SJCRH30 (cell line): ENCODE measurements around the gene USH2A. TPM values are rescaled to one million over a fixed set of nuclear protein-coding genes. Genes with fewer than 3 reads are reported as not detected.

Experiments used
- DNase-seq, 2 experiments: peaks; one replicate each; pipeline ENCODE4 v3.0.0-alpha.2; 2015 to 2020
- H3K27ac ChIP-seq: fragments of 250-450 bp; sonication (Bioruptor Pico); 2 replicates; pipeline ENCODE4 v1.5.1; 2020; ENCODE audit warnings: mild to moderate bottlenecking, moderate library complexity
- H3K27me3 ChIP-seq: fragments of 250-450 bp; sonication (Bioruptor Pico); 2 replicates; pipeline ENCODE4 v1.5.1; 2020; ENCODE audit warnings: mild to moderate bottlenecking, moderate library complexity
- H3K36me3 ChIP-seq: fragments of 250-450 bp; sonication (Bioruptor Pico); 2 replicates; pipeline ENCODE4 v1.5.1; 2020; ENCODE audit warnings: mild to moderate bottlenecking, moderate library complexity
- H3K4me1 ChIP-seq: fragments of 250-450 bp; sonication (Bioruptor Pico); 2 replicates; pipeline ENCODE4 v1.5.1; 2020; ENCODE audit warnings: mild to moderate bottlenecking, moderate library complexity
- H3K4me3 ChIP-seq: fragments of 250-450 bp; sonication (Bioruptor Pico); 2 replicates; pipeline ENCODE4 v1.5.1; 2020; ENCODE audit warnings: mild to moderate bottlenecking, moderate library complexity
- H3K9me3 ChIP-seq: fragments of 250-450 bp; sonication (Bioruptor Pico); replicated peaks from 2 replicates; pipeline ENCODE4 v1.5.1; 2020; ENCODE audit warnings: mild to moderate bottlenecking, moderate library complexity
- total RNA-seq: library from RNA; depleted of rRNA; stranded (reverse); fragments of >200 nt; shearing (Covaris generic); gene quantifications from 2 replicates; pipeline ENCODE4 v1.2.3, GENCODE V29; 2014

Gene USH2A
- total RNA-seq, 1 experiment from 2014 or later: 0.02 TPM

DNA sequence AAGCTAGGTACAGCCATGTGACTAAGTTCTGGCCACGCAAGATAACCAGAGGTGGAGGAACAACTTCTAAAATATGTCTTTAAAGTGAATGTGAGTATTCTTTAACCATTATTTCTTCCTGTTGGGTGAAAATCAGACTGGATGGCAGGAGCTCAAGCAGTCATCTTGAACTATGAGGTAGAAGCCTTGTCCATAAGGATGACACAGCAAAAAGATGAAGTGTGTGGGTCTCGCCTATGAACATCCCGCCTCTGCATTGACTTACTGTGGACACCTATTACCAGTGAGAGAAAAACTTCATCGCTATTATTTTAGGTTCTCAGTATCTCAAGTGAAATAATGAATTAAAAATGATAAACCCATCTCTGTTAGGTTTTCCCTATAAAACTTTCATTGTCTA is 365.3 kb downstream of the USH2A start:
- no peak for DNase-seq
- Histone ChIP-seq H3K27me3 (no peaks in the 10 kb centered on the region), H3K4me3 (no peak overlapping the region), H3K36me3 (no peaks in the 10 kb centered on the region), H3K27ac (no peak overlapping the region), H3K4me1 (no peaks in the 10 kb centered on the region), H3K9me3 (no peaks in the 10 kb centered on the region)

DNA sequence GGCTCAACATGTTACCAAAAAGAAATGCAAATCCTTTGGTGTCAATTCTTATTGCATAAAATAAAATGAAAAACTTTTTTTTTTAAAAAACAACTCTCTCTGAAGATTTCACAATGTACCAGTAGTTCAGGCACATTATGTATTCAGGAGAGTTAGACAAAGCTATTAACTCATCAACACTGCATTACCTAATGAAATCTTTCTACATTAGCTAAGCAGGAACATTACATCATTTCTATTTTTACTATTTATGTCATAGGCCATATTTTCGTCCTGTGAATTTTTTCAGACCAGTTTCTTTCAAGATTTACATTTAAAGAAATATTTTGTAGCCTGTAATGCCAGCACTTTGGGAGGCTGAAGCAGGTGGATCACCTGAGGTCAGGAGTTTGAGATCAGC is 366.2 kb downstream of the USH2A start:
- Histone ChIP-seq H3K27me3 (no peaks in the 10 kb centered on the region), H3K4me1 (no peaks in the 10 kb centered on the region), H3K36me3 (no peaks in the 10 kb centered on the region), H3K4me3 (no peak overlapping the region), H3K9me3 (no peaks in the 10 kb centered on the region), H3K27ac (no peak overlapping the region)
- no peak for DNase-seq

DNA sequence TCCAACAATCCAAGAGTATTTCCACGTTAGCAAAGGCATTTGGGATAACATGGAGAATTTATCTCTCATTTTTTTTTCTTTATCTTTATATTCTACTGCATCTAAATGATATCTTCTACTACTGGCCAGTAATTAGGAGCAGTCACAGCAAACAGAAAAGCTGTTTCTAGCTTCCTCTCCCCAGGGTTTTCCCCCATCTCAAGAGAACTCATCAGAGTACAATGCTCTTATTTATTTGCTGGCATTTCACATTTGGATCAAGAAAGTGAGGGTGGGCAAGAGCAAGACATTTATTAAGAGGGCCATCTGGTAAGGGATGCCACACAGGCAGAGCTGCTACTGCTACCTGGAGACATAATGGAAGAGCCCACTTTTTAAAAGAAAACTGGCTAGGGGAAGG is 368.2 kb downstream of the USH2A start:
- H3K27ac ChIP-seq: no peak overlapping the region
- no peaks in the 10 kb centered on the region for H3K27me3 ChIP-seq
- no peak overlapping the region for H3K4me3 ChIP-seq
- DNase-seq: no peak
- no peaks in the 10 kb centered on the region for H3K36me3 ChIP-seq
- H3K4me1 ChIP-seq: no peaks in the 10 kb centered on the region
- no peaks in the 10 kb centered on the region for H3K9me3 ChIP-seq

DNA sequence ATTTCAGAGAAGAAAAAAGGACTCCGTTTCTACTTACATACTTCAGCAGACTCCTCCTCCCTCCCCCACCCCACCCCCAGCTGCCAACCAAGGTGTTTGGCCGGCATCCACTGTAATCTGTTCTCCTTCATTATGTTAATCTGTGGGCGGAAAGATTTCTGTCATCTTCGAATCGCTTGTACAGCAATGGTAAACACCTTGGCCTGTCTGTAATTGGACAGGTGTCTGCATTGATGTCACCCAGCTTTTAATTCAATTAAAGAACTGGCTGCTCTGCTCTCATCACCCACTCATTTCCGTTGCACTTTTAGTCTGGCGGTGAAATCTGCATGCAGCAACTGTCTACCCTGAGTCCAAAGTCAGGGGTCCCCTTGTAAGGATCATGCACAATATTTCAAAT is 368.6 kb downstream of the USH2A start:
- Histone ChIP-seq H3K27ac (no peak overlapping the region), H3K4me3 (no peak overlapping the region), H3K9me3 (no peaks in the 10 kb centered on the region), H3K27me3 (no peaks in the 10 kb centered on the region), H3K36me3 (no peaks in the 10 kb centered on the region), H3K4me1 (no peaks in the 10 kb centered on the region)
- no peak for DNase-seq

DNA sequence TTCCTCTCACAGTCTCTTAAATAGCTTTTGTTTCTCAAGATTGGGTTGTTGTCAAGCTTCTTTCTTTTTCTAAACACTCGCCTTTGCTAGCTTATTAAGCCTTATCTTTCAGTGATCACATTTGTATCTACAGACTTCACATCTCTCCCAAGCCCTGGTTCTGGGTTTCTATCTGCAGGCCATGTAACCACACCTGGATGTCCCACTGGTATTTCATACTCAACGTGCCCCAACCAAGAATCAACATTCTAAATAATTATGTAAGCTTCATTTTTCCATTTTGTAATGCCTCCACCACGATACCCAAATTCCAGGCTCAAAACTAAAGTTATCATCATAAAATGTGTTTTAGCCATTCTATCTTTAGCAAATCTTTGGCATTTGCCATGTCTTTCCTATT is 372.2 kb downstream of the USH2A start:
- no peaks in the 10 kb centered on the region for H3K4me1 ChIP-seq
- H3K27me3 ChIP-seq: no peaks in the 10 kb centered on the region
- H3K27ac ChIP-seq: no peak overlapping the region
- H3K9me3 ChIP-seq: no peaks in the 10 kb centered on the region
- no peaks in the 10 kb centered on the region for H3K36me3 ChIP-seq
- DNase-seq: no peak
- H3K4me3 ChIP-seq: no peak overlapping the region

DNA sequence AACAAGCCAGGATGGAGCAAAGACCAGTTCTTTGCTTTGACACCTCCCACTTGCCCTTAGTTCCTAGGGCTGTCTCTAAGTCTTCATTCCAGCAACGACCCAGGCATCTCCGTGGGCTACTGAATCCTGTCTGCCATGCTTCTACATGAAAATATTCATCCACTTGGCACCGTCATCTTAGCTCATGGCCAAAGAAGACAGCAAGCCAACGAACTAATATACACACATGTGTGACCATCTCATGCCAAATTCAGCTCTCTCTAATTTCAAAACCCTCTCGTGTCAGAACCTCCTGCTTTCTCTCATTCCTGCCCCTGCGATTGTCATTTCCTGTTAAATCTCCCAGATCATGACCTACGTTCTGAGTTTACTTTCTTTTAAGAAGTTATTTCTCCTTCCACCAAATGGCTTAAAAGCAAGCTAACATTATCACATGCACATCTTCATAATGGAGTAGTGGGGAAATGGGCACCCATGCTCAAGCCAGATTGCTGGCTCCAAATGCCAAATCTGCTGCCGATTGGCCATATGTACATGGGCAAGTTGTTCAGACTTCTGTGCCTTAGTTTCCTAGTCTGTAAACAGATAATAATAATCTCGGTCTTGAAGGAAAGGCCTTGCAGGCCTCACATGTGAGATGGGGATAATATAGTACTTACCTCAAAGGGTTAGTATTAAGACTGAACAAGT is 373.4 kb downstream of the USH2A start:
- H3K4me3 ChIP-seq: no peak overlapping the region
- H3K36me3 ChIP-seq: no peaks in the 10 kb centered on the region
- no peak overlapping the region for H3K27ac ChIP-seq
- no peaks in the 10 kb centered on the region for H3K9me3 ChIP-seq
- H3K27me3 ChIP-seq: no peaks in the 10 kb centered on the region
- DNase-seq: no peak
- peaks cover 5% of the 10 kb centered on the region; the same call in 1 of the 2 replicates for H3K4me1 ChIP-seq

DNA sequence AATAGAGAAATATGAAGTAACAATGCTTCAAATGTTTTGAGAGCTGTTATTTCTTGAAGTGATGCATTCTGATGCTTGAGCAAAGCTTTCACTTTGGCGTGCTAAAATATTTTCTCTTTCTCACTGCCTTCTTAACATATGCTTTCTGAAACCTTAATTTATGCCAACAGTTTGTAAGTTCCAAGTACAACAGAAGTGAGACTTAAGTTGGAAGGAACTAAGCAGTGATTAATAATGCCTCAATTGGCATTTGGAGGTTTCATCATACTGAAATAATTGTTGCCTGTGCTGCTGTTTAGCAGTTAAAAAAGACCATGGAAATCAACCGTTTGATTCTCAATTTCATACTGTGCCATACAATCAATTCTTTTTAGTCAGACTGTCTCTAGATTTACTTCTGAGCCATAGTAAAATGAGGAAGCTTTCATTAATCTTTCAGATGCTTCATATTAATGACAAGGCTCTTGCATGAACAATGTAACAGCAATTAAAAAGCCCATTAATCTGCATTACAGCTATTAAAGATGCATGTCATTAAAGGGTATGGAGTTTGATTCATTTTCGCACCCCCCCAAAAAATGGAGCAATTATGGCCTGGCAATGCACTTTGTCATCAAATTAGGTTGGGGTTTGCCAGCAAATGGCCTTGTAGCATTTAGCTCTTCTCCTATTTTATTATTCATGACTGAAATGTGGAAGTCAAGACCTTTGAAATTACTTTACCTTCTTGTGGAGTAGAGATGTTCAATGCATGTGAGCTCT is 375.3 kb downstream of the USH2A start:
- Histone ChIP-seq H3K4me3 (no peak overlapping the region), H3K27ac (no peak overlapping the region), H3K9me3 (no peaks in the 10 kb centered on the region), H3K4me1 (peaks cover 5% of the 10 kb centered on the region; the same call in 1 of the 2 replicates), H3K27me3 (no peaks in the 10 kb centered on the region), H3K36me3 (no peaks in the 10 kb centered on the region)
- DNase-seq: no peak

DNA sequence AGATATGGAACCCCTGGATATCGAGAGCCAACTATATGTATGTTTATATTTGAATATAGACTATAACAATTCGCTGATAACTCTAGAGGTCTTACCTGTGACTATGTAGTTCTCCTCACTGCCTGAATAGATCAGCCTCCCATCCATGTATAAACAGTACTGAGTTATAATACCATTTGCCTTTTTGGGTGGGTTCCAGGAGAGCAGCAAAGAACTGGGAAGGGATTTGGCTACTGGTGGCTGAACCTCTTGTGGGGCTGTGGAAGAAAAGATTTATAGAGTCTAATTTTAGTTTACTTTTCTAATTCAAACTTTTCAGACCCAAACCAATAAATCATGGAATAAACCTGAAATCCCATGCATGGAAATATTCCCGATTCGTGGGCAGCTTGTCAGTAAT is 376.9 kb downstream of the USH2A start:
- no peak for DNase-seq
- Histone ChIP-seq H3K4me1 (peaks cover 5% of the 10 kb centered on the region; the same call in 1 of the 2 replicates), H3K27ac (no peak overlapping the region)

DNA sequence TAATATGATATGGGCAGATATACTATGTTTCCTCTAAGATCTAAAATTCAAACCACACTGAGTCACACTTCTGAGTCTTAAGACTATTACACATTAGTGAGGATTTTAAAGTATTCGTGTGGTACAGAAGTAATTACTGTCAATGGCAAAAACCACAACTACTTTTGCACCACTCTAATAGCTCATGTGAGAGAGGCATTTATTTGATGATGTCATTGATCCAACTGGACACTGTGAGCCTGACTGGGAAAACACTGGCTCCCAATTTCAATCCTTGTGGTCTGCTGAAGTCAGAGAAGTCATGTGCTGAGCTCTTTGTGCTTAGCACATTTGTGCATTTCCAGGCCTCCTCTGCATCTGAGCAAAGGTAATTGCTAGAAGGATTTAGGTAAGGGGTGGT is 377.8 kb downstream of the USH2A start:
- no peak overlapping the region for H3K4me3 ChIP-seq
- no peaks in the 10 kb centered on the region for H3K36me3 ChIP-seq
- no peaks in the 10 kb centered on the region for H3K27me3 ChIP-seq
- H3K27ac ChIP-seq: no peak overlapping the region
- no peaks in the 10 kb centered on the region for H3K9me3 ChIP-seq
- peak; percentile 19 to 30 for DNase-seq
- peaks cover 5% of the 10 kb centered on the region; the same call in 1 of the 2 replicates for H3K4me1 ChIP-seq

More for the DNA sequence above, 376.9 kb downstream of the USH2A start:
- H3K9me3 ChIP-seq: no peaks in the 10 kb centered on the region
- no peaks in the 10 kb centered on the region for H3K27me3 ChIP-seq
- no peaks in the 10 kb centered on the region for H3K36me3 ChIP-seq
- H3K4me3 ChIP-seq: no peak overlapping the region

DNA sequence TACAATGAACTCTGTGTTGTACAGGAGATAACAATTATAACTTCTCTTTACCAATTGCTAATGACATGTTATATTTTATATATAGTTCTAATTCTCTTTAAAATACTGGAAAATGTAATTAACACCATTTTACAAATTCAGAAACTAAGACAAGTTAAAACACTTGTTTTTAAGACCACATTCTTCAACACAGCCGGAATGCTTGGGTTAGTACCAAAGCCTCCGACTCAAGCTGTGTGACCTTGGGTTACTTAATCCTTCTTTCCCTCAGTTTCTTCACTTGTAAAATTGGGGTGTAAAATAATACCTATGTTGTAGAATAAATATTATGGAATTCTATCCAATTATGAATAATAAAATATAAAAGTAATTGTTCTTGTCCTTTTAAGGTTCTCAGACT is 378.7 kb downstream of the USH2A start:
- H3K4me3 ChIP-seq: no peak overlapping the region
- H3K36me3 ChIP-seq: no peaks in the 10 kb centered on the region
- no peak overlapping the region for H3K27ac ChIP-seq
- no peaks in the 10 kb centered on the region for H3K27me3 ChIP-seq
- peaks cover 5% of the 10 kb centered on the region; the same call in 1 of the 2 replicates for H3K4me1 ChIP-seq
- H3K9me3 ChIP-seq: no peaks in the 10 kb centered on the region
- no peak for DNase-seq

DNA sequence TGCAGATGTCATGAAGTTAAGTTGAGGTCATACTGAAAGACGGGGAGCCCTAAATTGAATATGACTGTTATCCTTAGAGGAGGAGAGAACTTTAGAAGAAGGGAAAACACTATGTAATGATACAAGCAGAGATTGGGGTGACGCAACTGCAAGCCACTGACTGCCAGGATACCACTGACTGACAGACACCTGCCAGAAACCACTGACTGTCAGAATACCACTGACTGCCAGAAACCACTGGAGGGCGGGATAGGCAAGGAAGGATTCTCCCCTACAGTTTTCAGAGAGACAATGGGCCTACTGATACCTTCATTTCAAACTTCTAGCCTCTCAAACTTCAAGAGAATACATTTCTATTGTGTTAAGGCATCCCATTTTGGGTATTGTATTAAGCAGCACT is 388.7 kb downstream of the USH2A start:
- peak in 1 of 2 experiments; percentile 16 for DNase-seq
- no peaks in the 10 kb centered on the region for H3K9me3 ChIP-seq
- H3K4me1 ChIP-seq: no peaks in the 10 kb centered on the region
- H3K36me3 ChIP-seq: no peaks in the 10 kb centered on the region
- H3K27ac ChIP-seq: no peak overlapping the region
- no peaks in the 10 kb centered on the region for H3K27me3 ChIP-seq
- H3K4me3 ChIP-seq: no peak overlapping the region

DNA sequence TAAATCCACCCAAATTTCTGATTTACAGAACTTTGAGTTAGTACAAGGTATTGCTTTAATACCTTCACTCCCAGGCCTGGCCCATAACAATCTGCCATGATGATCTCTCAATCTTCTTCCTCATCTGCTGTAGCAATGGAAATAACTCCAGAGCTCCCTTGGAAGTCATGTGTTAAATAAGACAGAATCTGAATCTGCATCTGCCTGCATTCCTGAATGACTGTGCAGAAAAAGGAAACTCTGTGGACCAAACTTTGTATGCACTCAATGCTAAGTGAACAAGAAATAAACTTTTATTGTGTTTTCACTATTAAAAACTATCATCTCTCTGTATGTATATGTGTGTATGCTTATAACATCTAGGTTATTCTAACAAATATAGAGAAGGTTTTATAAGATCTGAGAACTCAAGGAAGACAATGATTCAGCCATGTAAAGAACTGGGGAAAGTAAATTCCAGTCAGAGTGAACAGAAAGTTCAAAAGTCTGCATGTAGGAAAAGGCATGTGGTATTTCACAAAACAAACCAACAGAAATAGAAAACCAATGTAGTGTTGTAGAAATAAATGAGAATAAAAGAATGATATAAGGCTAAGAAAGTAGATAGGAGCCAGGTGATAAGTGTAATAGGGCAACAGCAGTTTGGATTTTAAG is 390.2 kb downstream of the USH2A start:
- H3K27ac ChIP-seq: no peak overlapping the region
- H3K27me3 ChIP-seq: no peaks in the 10 kb centered on the region
- no peak overlapping the region for H3K4me3 ChIP-seq
- H3K9me3 ChIP-seq: no peaks in the 10 kb centered on the region
- DNase-seq: no peak
- no peaks in the 10 kb centered on the region for H3K4me1 ChIP-seq
- no peaks in the 10 kb centered on the region for H3K36me3 ChIP-seq

DNA sequence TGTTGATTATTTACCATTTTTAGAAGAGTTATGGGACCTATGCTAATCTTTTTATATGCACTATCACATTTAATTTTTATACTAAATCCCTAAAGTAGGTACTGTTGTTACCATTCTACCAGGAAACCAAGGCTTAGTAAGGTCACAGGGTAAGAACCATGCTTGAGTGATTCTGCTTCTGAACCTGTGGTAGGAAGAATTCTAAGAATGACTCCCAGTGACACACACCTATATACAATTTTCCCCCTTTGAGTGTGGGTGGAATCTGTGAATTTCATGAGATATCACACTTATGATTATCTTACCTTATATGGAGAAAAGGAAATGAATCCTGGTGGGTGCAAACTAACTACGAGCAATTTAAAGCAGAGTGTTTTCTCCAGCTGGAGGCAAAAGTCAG is 391.0 kb downstream of the USH2A start:
- Histone ChIP-seq H3K4me3 (no peak overlapping the region), H3K27me3 (no peaks in the 10 kb centered on the region), H3K4me1 (no peaks in the 10 kb centered on the region), H3K9me3 (no peaks in the 10 kb centered on the region), H3K27ac (no peak overlapping the region), H3K36me3 (no peaks in the 10 kb centered on the region)
- no peak for DNase-seq

DNA sequence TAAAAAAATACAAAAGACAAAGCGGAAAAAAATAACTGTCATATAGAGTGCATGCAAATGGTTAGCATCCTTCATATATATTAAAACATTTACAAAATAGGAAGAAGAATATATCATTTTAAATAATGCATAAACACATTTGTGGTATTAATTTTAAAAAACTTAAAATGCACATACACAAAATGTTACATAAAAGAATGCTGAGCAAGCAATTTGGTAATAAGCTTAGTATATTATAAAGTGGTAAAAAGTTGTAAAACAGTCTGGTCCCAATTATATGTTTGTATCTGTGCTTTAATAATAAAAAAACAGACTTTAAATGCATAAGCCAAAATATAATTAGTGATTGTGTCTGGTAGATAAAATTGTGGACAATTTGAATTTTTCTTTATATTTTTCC is 394.6 kb downstream of the USH2A start:
- DNase-seq: no peak
- Histone ChIP-seq H3K4me3 (no peak overlapping the region), H3K27ac (no peak overlapping the region), H3K4me1 (no peaks in the 10 kb centered on the region), H3K27me3 (no peaks in the 10 kb centered on the region), H3K9me3 (no peaks in the 10 kb centered on the region), H3K36me3 (no peaks in the 10 kb centered on the region)

DNA sequence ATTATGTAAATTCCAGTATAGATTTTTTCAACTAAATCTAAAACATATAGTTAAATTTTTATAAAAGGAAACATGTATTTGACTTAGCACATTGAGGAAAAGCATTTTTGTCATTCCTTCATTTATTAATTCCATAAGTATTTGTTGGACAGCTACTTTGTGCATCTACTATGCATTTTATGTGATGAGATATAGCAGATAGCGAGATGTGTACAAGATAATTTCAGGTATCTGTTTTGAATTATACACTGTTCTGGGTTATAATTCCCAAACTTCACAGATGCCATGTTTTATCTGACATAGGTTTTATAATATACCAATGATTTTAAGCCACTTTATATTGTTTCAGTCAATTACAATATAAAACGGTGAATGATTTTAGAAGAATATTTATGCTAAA is 398.7 kb downstream of the USH2A start:
- no peak for DNase-seq
- H3K36me3 ChIP-seq: no peaks in the 10 kb centered on the region
- no peak overlapping the region for H3K27ac ChIP-seq
- H3K4me1 ChIP-seq: no peaks in the 10 kb centered on the region
- H3K9me3 ChIP-seq: no peaks in the 10 kb centered on the region
- no peak overlapping the region for H3K4me3 ChIP-seq
- H3K27me3 ChIP-seq: no peaks in the 10 kb centered on the region
